ENCODE results near the gene CRP.

DNA sequence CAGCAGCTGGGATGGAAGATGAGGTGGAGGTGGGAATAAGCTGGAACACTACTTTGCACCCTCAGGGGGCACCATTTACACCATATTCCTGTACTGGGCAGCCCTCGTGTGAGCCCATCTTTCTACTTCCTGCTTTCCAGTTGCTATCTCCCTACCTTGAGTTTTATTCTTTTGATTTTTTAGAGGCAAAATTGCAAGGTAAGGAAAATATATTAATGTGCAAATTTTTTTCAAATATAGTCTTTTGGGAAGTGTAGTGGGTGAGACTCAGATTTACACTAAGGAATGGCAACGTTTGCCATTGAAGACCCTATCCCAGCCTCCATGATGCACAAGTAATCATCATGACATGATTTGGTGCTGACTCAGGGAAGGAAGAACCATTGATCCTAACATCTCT is 35.2 kb upstream of the CRP start:
- TF ChIP-seq RFX5 (IDR thresholded peaks at IDR 0.05) = no peak
- TF ChIP-seq EP300 (IDR thresholded peaks at IDR 0.05) = no peak
- no peak for TF ChIP-seq E2F6 (IDR thresholded peaks at IDR 0.05; ENCODE audit: borderline replicate concordance, low read depth)
- TF ChIP-seq RARB (CRISPR knock-in tag; IDR thresholded peaks at IDR 0.05) = no peak

Data from A549 (cell line).